GM12878 (cell line): Measurements from ENCODE around the gene LGALS3BP.

Experiments
- BRCA1 ChIP-seq: IDR thresholded peaks from 2 replicates; pipeline ENCODE4 v1.6.1; 2011; ENCODE audit warnings: low read depth, low read length, improper control_type of control experiment
- ETV6 ChIP-seq, 2 experiments: fragments of 450-650 bp in 1 of 2; IDR thresholded peaks in 1 of 2; conservative IDR thresholded peaks in 1 of 2; 2 replicates each; pipeline ENCODE4 v1.6.1; 2014; ENCODE audit warnings: antibody characterized with exemption in 1 of 2, borderline replicate concordance in 1 of 2, low read depth in 1 of 2, mild to moderate bottlenecking in 1 of 2, moderate library complexity in 1 of 2
- MXI1 ChIP-seq: fragments of 150-350 bp; IDR thresholded peaks from 2 replicates; pipeline ENCODE4 v1.6.1; 2011; ENCODE audit warnings: low read depth, mild to moderate bottlenecking, inconsistent platforms, low read length, improper control_type of control experiment
- RCOR1 ChIP-seq: conservative IDR thresholded peaks from 2 replicates; pipeline ENCODE4 v1.6.1; 2012; ENCODE audit warnings: low read depth, low read length, improper control_type of control experiment
- RFX5 ChIP-seq: IDR thresholded peaks from 2 replicates; pipeline ENCODE4 v1.6.1; 2011; ENCODE audit warnings: low read depth, low read length, improper control_type of control experiment
- SP1 ChIP-seq: IDR thresholded peaks from one replicate; pipeline ENCODE4 v1.6.1; 2011; ENCODE audit warnings: low read depth, low read length
- YY1 ChIP-seq: IDR thresholded peaks from 2 replicates; pipeline ENCODE4 v1.6.1; 2011; ENCODE audit warnings: low read depth, mild to moderate bottlenecking, low read length
- ZNF217 ChIP-seq: fragments of 450-650 bp; IDR thresholded peaks from 2 replicates; pipeline ENCODE4 v1.6.1; 2017; ENCODE audit warnings: antibody characterized with exemption, mild to moderate bottlenecking
- ZSCAN29 ChIP-seq: fragments of 450-650 bp; IDR thresholded peaks from 2 replicates; pipeline ENCODE4 v1.6.1; 2017; ENCODE audit warnings: mild to moderate bottlenecking, moderate library complexity
- TF ChIP-seq, protein P1 (sequence below), 3 experiments: IDR thresholded peaks in 2 of 3; conservative IDR thresholded peaks in 1 of 3; 2 replicates each; pipeline ENCODE4 v1.5.1; 2011; ENCODE audit warnings: low read depth in 3 of 3, low read length in 3 of 3, mild to moderate bottlenecking in 3 of 3, control low read depth in 2 of 3, moderate library complexity in 2 of 3, inconsistent platforms in 1 of 3, mixed read lengths in 1 of 3; ENCODE audit not compliant: control insufficient read depth in 2 of 3, insufficient read depth in 1 of 3; ENCODE audit errors: extremely low read depth in 1 of 3

DNA sequence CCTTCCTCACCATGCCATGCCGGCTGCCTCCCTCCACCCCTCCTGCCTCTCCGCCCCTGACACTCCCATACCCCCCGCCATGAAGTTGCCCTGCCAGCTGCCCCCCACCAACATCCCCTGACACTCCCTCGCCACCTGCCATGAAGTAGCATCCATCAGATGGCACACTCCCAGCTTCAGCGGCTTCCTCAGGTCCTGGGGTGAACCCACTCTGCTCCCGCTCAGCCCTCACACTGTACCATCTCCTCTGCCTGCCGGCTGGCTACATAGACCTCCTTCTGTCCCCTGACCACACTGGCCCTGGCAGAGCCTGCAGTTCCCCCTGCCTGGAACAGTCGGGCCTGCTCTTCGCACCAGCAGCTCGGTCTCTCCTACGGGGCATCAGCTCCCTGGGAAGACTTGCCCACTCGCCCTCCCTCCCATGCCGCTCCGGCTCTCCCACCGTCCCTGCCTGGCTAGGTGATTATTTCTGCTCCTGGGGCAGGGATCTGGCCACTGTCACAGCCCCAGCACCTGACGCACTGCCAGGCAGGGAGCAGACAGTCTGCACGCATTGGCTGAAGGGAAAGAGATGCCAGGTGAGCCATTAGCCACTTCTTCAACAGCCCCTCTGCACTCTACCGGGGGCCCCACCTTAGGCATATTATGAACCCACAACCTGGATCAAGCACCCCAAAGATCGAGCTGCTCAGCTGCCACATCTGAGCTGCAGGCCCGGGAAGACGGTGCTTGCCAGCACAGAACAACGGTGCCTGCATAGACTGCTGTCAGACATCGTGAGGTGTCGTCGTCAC, 20.9 kb upstream of the LGALS3BP start:
- TF ChIP-seq, protein P1, sequence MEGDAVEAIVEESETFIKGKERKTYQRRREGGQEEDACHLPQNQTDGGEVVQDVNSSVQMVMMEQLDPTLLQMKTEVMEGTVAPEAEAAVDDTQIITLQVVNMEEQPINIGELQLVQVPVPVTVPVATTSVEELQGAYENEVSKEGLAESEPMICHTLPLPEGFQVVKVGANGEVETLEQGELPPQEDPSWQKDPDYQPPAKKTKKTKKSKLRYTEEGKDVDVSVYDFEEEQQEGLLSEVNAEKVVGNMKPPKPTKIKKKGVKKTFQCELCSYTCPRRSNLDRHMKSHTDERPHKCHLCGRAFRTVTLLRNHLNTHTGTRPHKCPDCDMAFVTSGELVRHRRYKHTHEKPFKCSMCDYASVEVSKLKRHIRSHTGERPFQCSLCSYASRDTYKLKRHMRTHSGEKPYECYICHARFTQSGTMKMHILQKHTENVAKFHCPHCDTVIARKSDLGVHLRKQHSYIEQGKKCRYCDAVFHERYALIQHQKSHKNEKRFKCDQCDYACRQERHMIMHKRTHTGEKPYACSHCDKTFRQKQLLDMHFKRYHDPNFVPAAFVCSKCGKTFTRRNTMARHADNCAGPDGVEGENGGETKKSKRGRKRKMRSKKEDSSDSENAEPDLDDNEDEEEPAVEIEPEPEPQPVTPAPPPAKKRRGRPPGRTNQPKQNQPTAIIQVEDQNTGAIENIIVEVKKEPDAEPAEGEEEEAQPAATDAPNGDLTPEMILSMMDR (IDR thresholded peaks at IDR 0.05 in 2 of 3, conservative IDR thresholded peaks at IDR 0.05 in 1 of 3; ENCODE audit: control insufficient read depth in 2 of 3, extremely low read depth in 1 of 3, insufficient read depth in 1 of 3, low read depth in 3 of 3, low read length in 3 of 3), result no peak
- TF ChIP-seq BRCA1 (no peak), SP1 (no peak), ZNF217 (no peak), ZSCAN29 (no peak), ETV6 (conservative IDR thresholded peaks at IDR 0.05 in 1 of 2, IDR thresholded peaks at IDR 0.05 in 1 of 2; ENCODE audit: borderline replicate concordance in 1 of 2, low read depth in 1 of 2) (no peak), RFX5 (no peak), RCOR1 (no peak), YY1 (no peak), MXI1 (no peak)
